SK-N-MC (cell line): ENCODE results near the gene ASB10.

ENCODE experiments used
- DNase-seq: peaks from one replicate; pipeline ENCODE4 v3.0.0-alpha.2; 2011; ENCODE audit warnings: low read depth, low spot score
- H3K27ac ChIP-seq: fragments of 200-600 bp; sonication (generic); 2 replicates; pipeline ENCODE4 v1.5.1; 2016; ENCODE audit warnings: mixed run types
- H3K36me3 ChIP-seq: fragments of 200-600 bp; sonication (generic); 2 replicates; pipeline ENCODE4 v1.6.1; 2017; ENCODE audit warnings: antibody characterized with exemption, low read length, mixed read lengths; ENCODE audit not compliant: insufficient read depth
- H3K4me3 ChIP-seq: fragments of 200-600 bp; sonication (generic); 2 replicates; pipeline ENCODE4 v1.5.1; 2016
- H3K9ac ChIP-seq: fragments of 200-600 bp; sonication (generic); 2 replicates; pipeline ENCODE4 v1.8.0; 2017; ENCODE audit warnings: mixed run types, mixed read lengths; ENCODE audit not compliant: insufficient read length
- H3K9me3 ChIP-seq: fragments of 200-600 bp; sonication (generic); 2 replicates; pipeline ENCODE4 v1.6.1; 2017; ENCODE audit warnings: low read depth, mild to moderate bottlenecking, antibody characterized with exemption, low read length, moderate library complexity, mixed read lengths
- EZH2 ChIP-seq: fragments of 200-600 bp; sonication (generic); IDR thresholded peaks from one replicate; pipeline ENCODE4 v1.6.1; 2017; ENCODE audit warnings: antibody characterized with exemption
- FOXP2 ChIP-seq: optimal IDR thresholded peaks from 2 replicates; pipeline ENCODE3; 2011; ENCODE audit warnings: mild to moderate bottlenecking, moderate library complexity; ENCODE audit not compliant: insufficient read depth; ENCODE audit errors: extremely low read length, control extremely low read depth
- POLR2AphosphoS5 ChIP-seq: IDR thresholded peaks from 2 replicates; pipeline ENCODE4 v1.6.1; 2012; ENCODE audit warnings: mild to moderate bottlenecking, low read depth, low read length, borderline replicate concordance

ASB10 gene

GRCh38 chr7:151166629-151167196, 20.3 kb downstream of the ASB10 start:
- no peak for DNase-seq
- no peak for TF ChIP-seq FOXP2
- TF ChIP-seq POLR2AphosphoS5, result no peak
- TF ChIP-seq EZH2, result no peak
- Histone ChIP-seq H3K27ac (no peak overlapping the region), H3K9ac (no peak overlapping the region), H3K36me3 (no peaks in the 10 kb centered on the region), H3K9me3 (no peaks in the 10 kb centered on the region), H3K4me3 (peak overlapping the region; percentile 70)

DNA sequence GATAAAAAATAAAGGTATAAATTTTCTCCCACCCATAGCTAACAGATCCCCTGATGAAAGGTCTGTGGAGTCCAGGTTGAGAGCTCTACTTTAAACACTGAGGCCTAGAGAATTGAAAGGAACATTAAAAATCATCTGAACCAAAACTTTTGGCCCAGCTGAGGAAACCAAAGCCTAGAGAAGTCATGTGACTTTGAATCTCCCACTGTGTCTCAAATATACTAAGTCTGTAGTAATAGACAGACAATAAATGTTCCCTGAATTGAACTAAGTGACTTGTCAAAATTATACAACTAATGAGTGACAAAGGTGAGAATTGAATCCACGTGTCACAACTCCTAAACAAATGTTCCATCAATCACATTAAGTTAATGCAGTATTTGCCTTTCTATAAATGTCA, 25.3 kb downstream of the ASB10 start:
- DNase-seq, result no peak
- Histone ChIP-seq H3K9ac (peak overlapping the region; percentile 51), H3K9me3 (no peaks in the 10 kb centered on the region), H3K4me3 (no peak overlapping the region), H3K27ac (no peak overlapping the region), H3K36me3 (no peaks in the 10 kb centered on the region)
- TF ChIP-seq FOXP2 (no peak), POLR2AphosphoS5 (no peak), EZH2 (no peak)

DNA sequence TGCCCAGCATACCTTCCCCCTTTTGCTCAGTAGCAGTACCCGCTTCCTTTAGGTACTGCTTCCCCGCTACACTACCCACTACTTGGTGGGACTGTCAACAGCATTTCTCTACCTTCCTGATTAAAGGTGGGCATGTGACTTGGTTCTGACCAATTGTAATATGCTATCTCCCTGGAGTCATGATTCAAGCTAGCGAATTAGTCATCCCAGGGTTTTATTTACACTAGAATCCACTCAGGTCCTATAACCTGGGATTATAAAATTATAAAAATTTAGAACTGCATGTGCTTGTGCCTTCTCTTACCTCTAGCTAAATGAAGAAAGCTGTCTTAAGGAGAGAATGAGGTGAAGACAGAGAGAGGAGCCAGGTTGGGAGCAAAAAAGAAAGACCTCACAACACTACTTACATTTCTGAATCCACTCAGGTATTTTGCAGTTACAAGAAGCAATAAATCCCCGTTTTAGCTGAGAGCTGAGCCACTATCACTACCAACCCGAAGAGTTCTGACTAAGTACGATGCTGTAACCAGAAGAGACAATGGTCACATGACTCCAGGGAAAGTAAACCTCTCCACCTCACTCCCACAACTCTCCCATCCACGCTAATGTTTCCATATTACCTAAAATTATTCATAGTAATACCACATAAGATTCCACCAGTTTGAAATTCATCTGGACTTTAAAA, 29.3 kb downstream of the ASB10 start:
- TF ChIP-seq EZH2 (no peak), FOXP2 (no peak), POLR2AphosphoS5 (no peak)
- DNase-seq, result no peak
- no peak overlapping the region for H3K4me3 ChIP-seq
- H3K9me3 ChIP-seq, result no peaks in the 10 kb centered on the region
- no peak overlapping the region for H3K9ac ChIP-seq
- no peak overlapping the region for H3K27ac ChIP-seq
- no peaks in the 10 kb centered on the region for H3K36me3 ChIP-seq

DNA sequence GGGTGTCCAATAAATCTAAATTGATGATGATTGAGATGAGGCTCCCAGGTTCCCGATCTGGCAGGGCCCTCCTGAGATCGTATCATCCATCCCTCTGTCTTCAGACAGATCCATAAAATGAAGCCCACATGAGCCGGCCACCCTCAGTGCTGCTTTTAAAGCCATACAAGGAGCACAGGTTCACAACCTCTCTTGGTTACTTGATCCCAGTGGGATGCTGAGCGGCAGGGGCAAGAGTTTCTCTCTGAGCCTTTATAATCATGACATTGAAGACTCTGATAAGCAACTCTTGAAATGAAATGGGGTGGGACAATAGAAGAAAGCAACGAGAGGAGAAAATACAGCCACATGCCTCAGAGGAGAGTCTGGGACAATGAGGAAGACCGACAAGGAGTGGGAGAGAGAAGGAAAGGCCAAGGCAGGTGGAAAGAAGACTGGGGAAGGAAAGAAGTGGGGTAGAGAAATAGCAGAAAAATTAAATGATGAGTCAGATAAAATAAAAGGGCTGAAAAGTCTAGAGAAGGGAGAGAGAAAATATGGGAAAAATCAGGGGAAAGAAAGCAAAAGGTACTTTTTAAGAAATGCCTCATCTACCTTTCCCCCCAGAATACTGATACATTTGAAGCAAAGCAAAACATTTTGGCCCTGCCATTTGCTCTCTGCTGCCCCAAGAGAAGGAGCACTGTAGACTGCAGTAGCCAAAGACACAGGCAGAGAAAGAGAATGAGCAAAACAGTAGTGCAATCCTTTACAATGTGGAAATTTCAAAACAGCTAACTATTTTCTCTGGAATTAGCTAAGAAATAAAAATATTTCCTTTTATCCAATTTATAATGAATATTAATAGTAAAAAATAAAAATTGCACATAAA, 34.2 kb downstream of the ASB10 start:
- H3K36me3 ChIP-seq, result no peaks in the 10 kb centered on the region
- H3K27ac ChIP-seq, result no peak overlapping the region
- H3K9ac ChIP-seq, result no peak overlapping the region
- DNase-seq, result no peak
- H3K4me3 ChIP-seq, result no peak overlapping the region
- no peaks in the 10 kb centered on the region for H3K9me3 ChIP-seq
- no peak for TF ChIP-seq POLR2AphosphoS5
- TF ChIP-seq EZH2, result no peak
- no peak for TF ChIP-seq FOXP2

- no peak overlapping the region for H3K9ac ChIP-seq
- TF ChIP-seq FOXP2 (no peak), POLR2AphosphoS5 (no peak), EZH2 (no peak)
- H3K27ac ChIP-seq, result no peak overlapping the region
- H3K9me3 ChIP-seq, result no peaks in the 10 kb centered on the region
- no peak for DNase-seq
- no peak overlapping the region for H3K4me3 ChIP-seq
- no peaks in the 10 kb centered on the region for H3K36me3 ChIP-seq
These were observed 36.7 kb downstream of the ASB10 start for GRCh38 chr7:151150388-151150787.

DNA sequence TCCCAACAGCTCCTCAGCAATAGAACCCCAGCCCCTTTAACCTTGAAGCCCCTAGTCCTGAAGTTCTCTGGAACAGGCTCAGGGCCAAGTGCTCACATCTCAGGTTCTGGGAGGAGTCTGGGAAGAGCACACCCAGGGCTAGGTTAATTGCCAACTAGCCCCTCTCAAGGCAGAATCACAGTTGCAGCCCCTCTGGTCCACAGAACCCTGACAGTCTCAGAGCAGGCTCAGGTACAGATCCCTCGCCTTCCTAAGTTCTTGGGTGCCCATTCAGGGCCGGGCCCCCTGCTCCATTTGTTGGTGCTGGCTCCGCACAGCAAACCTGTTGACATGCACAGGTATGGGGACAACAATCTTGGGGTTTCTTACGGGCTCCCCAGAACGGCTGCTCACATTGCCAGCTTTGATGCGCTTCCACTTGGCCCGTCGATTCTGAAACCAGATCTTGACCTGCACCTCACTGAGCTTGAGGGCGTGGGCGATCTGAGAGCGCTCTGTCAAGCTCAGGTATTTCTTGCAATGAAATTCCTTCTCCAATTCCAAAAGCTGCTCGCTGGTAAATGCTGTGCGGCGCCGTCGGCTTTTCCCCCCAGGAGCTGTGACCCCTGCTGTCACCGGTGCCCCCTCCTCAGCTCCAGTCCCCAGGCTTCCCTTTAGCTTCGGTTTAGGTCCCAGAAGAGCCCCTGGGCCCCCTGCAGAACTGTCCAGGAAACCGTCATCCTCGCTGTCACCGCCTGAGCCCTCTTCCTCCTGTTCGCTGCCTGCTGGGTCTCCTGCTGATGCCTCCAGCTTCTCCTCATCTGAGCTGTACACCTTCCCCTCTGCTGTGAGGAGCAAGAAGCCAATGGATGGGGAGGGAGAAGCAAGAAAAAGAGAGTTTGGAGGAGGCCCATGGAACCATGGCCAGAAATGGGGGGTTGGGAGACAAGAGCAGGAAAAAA, 38.5 kb downstream of the ASB10 start:
- no peaks in the 10 kb centered on the region; the same call in 1 of the 2 replicates for H3K36me3 ChIP-seq
- H3K9ac ChIP-seq, result no peak overlapping the region
- no peak for DNase-seq
- no peak overlapping the region for H3K4me3 ChIP-seq
- H3K27ac ChIP-seq, result no peak overlapping the region
- no peak for TF ChIP-seq FOXP2
- TF ChIP-seq EZH2, result no peak
- TF ChIP-seq POLR2AphosphoS5, result no peak
- no peaks in the 10 kb centered on the region for H3K9me3 ChIP-seq

- H3K9ac ChIP-seq, result no peak overlapping the region
- no peak overlapping the region for H3K27ac ChIP-seq
- no peak for TF ChIP-seq EZH2
- TF ChIP-seq POLR2AphosphoS5, result no peak
- no peak for TF ChIP-seq FOXP2
- no peak for DNase-seq
- no peak overlapping the region for H3K4me3 ChIP-seq
- peaks cover 3% of the 10 kb centered on the region; the same call in 1 of the 2 replicates for H3K36me3 ChIP-seq
- no peaks in the 10 kb centered on the region for H3K9me3 ChIP-seq
These were observed 40.3 kb downstream of the ASB10 start for GRCh38 chr7:151146761-151147160.

GRCh38 chr7:151144387-151144786, 42.7 kb downstream of the ASB10 start:
- no peak overlapping the region for H3K9ac ChIP-seq
- DNase-seq, result no peak
- peaks cover 10% of the 10 kb centered on the region for H3K36me3 ChIP-seq
- H3K27ac ChIP-seq, result no peak overlapping the region
- no peak for TF ChIP-seq FOXP2
- no peak for TF ChIP-seq EZH2
- no peak for TF ChIP-seq POLR2AphosphoS5
- H3K9me3 ChIP-seq, result no peaks in the 10 kb centered on the region
- no peak overlapping the region for H3K4me3 ChIP-seq
